Midbrain (tissue), 1 donor: ENCODE data around the gene SRSF9.
"Not testable (repeated sequence)": the region's sequence is repeated elsewhere in the genome, so short reads cannot be mapped to it uniquely, and the experiment has no call there.

Experiments used
- DNase-seq: peaks from one replicate; lab custom pipeline; 2025; lab: John Stamatoyannopoulos, UW

Gene SRSF9, protein sequence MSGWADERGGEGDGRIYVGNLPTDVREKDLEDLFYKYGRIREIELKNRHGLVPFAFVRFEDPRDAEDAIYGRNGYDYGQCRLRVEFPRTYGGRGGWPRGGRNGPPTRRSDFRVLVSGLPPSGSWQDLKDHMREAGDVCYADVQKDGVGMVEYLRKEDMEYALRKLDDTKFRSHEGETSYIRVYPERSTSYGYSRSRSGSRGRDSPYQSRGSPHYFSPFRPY

DNA sequence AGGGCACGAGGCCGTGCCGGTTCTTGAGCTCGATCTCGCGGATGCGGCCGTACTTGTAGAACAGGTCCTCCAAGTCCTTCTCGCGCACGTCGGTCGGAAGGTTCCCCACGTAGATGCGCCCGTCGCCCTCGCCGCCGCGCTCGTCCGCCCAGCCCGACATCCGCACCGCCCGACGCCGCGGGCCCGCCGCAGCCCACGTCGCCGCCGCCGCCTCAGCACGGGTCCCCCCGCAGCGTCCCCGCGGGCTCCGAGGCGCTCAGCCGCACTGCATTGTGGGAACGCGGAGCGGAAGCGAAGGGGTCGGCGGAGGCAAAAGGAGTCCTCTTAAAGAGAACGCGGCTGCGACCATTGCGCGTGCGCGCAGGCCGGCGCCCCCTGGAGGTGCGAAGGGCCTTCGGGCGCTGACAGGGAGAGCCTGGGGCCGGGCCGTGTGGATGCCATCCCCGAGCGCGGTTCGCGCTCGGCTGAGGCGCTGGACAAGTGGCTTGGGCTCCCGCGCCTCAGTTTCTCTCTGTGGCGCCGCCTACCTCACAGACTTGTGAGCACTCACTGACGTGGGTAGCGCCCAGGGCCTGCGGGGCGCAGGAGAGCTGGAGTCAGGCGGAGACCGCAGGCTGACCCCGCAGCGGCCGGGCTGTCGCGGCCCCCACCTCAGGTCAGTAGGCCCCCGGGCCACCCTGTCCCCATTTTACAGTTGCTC, at the start of gene SRSF9:
Gene SRSF9 (minus strand): TSS at position 299 of the 700 bp plus-strand sequence. CDS start 139 bp downstream, at position 160.
- peak; percentile 97 for DNase-seq

DNA sequence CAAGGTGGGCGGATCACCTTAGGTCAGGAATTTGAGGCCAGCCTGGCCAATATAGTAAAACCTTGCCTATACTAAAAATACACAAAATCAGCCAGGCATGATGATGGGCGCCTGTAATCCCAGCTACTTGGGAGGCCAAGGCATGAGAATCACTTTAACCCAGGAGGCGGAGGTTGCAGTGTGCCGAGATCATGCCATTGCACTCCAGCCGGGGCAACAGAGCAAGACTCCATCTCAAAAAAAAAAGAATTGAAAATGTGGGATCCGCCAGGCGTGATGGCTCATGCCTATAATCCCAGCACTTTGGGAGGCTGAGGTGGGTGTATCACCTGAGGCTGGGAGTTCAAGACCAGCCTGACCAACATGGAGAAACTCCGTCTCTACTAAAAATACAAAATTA, 49.8 kb upstream of the SRSF9 start:
- DNase-seq = not testable (repeated sequence)

DNA sequence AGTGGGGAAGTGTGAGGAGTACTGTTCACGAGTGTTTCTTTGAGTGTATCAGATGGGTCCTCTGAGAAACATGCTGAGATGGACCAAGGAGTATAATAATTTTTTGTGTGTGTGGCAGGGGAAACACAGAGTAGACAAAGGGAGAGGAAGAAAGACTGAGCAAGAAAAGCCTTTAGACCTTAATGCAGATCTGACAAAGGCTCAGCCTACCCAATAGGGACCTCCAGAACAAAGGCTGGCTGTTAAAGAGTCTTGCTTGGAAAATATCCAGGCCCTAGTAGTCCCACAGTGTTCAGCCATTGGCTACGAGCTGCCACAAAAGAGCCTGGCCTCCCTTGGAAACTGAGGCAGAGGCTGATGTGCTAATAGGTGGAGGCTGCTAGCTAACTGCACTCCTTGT, 45.9 kb upstream of the SRSF9 start:
- peak; percentile 59 for DNase-seq

DNA sequence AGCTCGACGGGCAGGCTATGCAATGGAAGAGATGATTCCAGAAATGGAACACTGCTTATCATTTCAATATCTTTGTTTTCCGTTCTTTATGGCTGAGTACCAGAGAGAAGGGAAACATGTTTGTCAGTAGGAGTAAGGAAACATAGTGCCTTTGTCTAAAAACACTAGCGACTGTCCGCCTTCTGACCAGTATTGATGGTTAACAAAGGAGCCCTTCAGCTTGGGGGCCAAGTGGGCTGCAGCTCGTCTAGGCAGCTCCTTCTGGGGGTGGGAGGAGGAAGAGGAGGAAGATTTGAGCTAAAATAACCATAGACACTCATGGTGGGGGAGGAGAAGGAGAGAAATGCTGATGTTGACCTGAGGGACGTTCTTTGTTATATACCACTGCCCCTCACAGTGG, 44.5 kb upstream of the SRSF9 start:
- DNase-seq = peak; percentile 76

DNA sequence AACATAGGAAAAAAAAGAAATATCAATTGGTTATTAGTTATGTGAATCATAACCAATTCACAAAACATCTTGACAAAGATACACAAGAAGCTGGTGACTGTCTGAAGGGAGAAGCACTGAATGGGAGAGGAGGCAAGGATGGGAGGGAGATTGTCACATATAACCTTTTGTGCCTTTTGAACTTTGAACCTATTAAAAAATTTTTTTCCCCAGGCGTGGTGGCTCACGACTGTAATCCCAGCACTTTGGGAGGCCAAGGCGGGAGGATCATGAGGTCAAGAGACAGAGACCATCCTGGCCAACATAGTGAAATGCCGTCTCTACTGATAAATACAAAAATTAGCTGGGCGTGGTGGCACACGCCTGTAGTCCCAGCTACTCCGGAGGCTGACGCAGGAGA, 39.0 kb upstream of the SRSF9 start:
- no peak for DNase-seq

DNA sequence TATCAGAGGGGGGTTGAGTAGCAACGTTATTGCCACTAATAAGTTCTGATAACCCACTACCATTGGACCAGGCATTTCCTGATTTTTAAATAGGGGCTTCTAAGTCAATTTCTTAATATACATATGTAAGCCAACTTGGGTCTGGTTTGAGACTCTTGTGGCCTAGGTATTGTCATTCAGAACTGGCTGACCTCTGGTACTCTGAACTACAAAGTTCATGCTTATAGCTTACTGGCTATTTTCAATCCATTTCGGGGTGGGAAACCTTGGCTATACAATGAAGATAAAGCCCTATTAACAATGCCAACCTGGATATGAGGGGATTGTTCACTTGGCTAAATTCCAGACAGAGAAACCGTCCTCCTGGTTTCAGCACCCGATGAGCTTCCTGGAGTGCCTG, 35.0 kb upstream of the SRSF9 start:
- no peak for DNase-seq

DNA sequence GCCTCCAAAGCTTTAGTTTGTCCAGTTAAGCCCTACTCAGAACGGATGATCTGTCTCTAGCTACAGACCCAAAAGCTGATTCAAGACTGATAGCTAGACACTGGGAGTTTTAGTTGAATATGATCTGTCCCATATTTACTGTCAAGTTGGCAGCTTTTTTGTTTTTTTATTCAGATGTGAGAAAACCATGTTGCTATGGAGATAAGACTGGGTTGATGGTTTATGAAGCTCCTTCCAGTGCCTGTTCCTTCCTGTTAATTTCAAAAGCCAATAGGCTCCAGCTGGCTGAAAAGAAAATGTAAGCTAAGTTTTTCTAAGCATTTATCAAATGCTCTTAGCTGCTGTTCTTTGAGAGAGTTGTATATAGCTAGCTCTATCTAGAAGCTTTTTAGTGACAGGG, 31.0 kb upstream of the SRSF9 start:
- DNase-seq = no peak

DNA sequence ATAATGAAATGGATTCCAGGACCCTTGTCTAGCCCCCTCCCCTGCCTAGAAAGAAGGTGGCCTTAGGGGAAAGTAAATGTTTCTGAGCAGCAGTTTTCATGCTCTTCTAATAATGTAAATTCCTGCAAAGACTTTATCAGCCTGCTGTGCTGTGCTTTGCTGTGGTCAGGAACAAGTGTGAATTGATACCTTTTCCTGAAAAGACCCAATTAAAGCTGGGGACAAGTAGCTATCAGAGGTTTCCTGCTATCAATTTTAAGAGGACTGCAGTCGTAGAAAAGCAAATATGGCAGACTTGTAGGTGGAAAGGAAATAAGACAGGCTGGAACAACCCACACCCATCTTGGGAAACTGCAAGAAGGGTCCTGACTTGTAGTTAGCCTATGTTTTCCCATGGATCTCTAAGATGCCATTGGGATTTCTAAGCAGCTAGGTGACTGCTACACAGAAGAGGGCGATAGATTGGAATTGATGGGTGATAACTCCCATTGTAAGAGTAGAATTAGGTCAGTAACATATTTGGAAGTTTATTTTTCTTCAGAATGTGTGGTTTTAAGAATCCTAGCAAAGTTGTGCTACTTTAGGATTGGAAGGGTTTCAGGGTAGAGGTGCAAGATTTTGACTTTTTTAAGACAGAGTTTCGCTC, 29.4 kb upstream of the SRSF9 start:
- no peak for DNase-seq

DNA sequence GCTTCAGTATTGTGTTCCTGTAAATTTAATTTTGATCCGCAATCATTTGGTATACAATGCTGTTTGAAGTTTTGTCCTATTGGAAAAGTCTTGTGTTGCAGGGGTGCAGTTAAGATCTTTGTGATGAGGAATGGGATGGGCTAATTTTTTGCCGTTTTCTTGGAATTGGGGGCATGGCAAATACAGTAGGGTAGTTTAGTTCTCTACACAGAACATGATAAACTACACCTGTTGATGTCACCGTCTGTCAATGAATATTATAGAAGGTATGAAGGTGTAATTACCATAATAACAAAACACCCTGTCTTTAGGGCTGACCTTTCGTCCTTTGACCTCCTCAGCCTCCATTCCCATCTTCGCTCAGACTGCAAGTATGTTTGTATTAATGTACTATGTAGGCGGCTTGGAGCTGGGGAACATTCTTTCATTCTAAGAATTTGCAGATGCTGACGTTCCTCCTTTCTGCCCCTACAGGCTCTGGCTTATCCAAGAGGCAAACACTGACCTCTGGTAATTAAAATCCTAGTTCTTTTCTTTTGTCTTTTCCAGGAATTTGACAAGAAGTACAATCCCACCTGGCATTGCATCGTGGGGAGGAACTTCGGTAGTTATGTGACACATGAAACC, 28.1 kb upstream of the SRSF9 start:
- DNase-seq = no peak

DNA sequence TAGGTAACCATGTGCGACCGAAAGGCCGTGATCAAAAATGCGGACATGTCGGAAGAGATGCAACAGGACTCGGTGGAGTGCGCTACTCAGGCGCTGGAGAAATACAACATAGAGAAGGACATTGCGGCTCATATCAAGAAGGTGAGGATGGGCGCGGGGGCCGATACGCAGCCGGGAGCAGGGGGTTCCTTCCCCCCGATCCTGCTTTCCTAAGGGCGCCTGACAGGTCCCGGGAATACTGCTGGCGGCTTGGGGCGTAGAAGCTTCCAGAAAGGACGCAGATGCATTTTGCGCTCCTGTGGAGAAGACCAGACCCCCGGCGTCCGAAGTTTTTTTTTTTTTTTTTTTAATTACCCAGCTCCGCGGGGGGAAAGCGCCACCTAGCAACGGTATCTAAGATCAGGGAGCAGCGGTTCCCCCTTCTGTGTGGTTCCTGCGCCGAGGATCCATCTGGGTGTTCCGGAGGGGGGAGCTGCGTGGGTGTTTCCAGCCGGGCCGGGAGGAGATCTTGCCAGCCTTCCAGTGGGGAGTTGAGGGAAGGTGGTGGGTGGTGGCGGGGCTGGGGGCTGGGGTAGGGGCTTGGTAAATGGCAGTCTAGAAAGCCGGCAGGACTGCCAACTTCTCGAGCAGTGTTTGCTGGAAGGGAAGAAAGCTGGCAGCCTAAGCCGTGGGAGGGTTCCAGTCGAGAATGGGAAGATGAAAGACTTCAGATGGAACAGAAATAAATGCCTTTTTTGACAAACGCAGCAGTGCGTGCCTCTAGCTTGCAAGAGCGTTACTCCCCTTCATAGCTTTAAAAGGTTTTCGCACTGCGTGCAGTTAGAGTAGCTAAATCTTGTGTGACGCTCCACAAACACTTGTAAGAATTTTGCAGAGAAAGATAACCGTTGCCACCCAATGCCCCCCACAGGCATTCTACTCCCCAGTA, 27.1 kb upstream of the SRSF9 start:
- peak; percentile 76 for DNase-seq

DNA sequence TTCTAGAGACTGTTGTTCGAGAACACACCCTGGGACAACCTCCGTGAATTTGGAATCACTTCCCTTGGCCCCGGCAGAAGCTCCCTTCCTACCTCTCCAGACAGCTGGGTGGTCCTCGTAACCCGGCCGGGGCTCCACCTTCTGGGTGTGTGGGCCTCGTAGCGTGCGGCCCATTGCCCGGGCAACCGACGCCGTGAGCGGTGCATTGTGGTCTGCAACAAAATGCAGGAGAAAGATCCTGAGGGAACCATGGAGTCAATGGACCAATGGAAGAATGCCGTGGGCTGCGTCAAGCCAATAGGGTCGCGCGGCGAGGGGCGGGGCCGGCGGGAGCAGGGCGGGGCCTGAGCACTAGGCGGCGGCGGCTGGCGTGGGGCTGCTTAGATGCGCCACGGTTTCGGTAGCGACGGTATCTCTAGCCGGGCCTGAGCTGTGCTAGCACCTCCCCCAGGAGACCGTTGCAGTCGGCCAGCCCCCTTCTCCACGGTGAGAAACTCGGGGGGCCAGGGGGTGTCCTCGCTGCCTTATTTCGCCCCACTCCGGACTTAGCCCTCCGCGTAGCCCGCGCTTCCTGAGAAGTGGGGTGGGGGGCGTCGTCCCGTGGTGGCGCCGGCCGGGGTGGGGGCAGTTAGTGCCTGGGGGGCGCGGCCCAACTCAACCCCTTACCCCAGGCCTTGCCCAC, 26.3 kb upstream of the SRSF9 start, which contains the start of gene DYNLL1:
Gene DYNLL1 (plus strand): TSS at position 383 of the 682 bp plus-strand sequence. CDS start 309 bp downstream, outside the sequence.
- DNase-seq = peak; percentile 95

DNA sequence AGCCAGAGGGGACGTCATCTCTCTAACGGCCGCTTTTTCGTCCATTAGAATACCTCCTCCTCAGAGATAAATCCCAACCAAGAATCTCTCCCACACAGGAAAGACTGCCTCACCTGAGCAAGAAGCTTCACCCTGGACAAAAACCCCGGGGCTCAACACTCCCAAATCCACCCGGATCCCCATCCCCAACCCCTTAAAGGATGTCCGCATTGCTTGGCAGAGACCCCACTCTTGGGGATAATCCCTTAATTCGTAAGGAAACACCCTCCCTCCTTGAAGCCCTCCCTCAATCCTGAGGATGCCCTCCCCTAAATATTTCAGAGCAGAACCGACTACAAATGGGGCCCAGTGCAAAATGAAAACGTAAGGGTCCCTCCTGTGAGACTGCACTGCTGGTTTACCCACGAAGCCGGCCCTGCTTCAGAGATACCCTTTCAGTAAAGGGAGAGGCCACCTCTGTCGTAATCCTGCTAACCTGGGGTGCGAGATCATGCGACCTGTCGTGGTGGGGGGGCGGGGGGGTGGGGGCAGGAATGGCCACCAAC, 25.7 kb upstream of the SRSF9 start:
- DNase-seq = no peak

DNA sequence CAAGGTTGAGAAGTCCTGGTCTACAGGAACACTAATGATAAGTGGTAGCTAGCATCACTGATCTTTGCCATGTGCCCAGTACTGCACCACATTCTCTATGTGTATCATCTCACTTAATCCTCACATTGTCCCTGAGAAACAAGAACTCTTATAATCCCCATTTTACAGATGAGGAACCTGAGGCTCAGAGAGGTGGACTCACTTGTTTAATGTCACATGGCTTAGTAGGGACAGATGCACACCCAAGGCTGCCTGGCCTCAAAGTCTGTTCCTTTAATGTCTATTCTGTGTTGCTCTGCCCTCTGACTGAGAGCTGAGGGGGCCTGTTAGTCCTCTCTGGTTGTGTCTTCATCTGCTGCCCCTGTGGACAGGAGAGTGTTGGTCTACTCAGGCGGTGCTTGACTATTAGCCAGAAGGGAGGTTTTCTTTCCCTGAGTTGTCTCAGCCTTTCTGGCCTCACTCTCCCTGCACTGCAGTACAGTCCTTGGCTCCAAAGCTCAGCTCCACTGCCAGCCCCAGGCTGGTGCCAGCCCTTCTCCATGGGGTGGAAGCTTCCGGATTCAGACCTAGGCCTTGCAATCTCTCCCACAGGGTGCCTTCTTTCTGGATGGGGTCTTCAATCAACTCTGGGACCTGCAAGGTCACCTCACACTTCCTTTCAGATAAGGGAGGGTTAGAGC, 21.4 kb upstream of the SRSF9 start:
- DNase-seq = peak; percentile 42

DNA sequence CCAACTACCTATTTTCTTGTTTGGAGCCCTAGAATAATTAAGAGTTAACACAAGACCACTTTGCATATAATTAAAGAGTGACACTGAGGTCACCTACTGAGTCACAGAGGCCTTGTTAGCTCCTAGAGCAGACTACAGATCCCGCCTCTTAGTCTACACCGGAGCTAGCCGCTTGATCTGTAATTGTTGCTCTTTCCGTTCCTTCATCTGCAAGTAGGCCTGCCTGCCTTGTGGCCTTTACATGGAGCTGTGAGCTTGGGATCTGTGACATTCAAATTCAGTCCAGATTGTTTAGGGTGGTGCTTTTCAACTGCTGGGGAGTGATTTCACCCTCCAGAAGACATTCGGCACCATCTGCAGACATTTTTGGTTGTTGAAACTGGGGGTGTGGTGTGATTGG, 20.8 kb upstream of the SRSF9 start:
- no peak for DNase-seq

DNA sequence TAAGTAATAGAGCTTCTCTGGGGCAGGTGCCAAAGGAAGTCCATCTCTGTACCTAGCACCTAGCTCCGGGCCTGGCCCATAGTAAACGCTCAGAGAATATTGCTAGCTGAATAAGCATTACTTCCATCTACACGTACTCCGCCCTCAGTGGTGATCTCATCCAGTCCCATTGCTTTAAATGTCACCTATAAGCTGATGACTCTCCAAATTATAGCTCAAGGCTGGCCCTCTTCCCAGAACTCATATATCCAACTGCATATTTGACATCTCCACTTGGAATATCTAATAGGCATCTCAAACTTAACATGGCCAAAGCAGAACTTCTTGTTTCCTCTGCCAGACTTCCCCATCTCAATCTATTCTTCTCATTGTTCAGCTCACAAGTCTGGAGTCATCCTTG, 19.5 kb upstream of the SRSF9 start:
- DNase-seq = no peak

DNA sequence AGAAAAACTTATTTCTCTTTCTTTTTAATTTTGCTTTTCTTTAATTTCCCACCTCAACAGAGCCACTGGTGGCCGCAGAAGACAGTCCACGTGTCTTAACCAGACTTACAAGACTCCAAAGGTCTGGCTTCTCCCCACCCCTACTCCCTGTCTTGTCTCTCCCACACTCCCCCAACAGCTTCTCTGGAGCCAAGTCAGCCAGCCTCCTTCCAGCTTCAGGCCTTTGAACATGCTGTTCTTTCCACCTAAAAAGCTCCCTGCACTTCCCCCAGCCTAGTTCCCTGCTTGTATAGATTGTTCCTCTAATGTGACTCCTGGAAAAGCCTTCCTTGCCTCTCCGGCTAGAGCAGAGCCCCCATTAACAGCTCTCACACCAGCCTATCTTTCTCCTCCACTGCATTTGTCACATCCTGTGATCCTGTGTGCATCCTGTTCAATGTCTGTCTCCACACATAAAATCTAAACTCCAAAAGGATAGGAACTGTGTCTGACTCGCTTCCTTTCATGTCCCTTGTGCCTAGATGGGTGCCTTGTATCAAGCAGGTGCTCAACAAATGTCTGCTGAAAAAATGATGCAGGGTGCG, 18.6 kb upstream of the SRSF9 start:
- peak; percentile 45 for DNase-seq

DNA sequence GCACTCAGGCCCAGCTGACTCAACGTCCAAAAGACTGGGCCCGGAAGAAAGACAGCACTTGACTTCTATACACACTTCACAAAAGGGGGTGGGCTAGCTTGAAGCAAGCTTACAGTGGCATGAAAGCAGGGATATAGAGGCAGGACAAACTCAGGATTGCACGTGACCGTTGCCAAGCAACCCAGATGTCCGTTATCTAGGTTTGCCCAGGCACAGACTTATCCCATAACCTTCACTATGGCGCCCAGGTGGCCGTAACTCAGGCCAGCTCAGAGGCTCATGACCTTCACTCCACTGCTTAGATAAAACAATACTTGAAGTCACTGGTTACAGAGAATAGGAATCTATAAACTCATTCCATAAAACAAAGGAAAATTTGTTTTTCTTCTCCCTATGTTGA, 18.0 kb upstream of the SRSF9 start:
- DNase-seq = not testable (repeated sequence)

DNA sequence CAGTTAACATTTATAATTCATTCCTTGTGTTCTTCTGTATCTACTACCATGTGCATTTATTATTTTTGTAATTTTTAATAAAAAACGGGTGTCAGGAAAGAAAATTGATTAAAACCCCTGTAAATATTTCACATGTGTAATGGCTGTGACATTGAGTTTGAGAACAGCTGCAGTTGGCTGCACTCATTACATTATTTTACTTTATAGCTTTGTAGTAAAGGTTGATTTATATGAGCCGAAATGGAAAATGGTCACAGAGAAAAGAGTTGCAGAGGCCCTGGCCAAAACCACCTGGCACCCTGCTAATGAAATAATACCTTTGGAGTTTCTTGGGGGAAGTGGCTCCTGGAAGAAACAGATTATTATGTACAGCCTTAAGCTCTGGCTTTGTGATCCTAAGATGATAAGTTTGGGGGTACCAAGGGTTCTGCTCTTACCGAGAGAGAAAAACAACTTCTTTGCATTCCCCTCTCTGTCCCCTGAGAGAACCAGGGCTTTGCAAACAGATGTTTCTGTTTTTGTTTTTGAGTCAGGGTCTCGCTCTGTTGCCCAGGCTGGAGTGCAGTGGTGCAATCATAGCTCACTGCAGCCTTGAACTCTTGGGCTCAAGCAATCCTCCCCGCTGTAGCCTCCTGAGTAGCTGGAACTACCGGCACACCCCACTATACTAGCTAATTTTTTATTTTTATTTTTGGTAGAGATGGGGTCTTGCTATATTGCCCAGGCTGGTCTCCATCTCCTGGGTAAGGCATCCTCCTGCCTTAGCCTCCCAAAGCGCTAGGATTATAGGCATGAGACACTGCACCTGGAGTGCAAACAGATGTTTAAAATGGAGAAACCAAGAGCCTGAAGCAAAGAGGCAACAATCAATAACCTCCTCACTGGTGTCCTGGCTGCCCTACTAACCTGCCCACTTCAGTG, 16.7 kb upstream of the SRSF9 start:
- no peak for DNase-seq

DNA sequence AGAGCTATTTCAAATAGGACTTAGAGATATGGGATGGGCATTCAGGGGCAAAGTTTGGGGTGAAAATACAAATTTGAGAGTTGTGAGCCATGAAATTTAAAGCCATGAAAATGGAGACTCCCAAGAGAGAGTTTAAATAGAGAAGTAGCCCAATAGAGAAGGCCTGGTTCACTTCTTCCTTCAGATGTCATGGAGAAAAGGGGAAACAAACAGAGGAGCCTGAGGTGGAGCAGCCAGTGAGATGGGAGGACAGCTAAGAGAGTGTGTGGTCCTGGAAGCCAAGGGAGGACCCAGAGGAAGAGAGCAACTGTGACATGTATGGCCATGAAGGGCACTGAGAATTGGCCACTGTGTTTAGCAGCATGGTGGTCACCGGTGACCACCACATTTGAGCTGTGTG, 14.1 kb upstream of the SRSF9 start:
- DNase-seq = no peak
